Measurements from ENCODE around the gene CTNNB1. TPM values are rescaled to one million over a fixed set of nuclear protein-coding genes. Genes with fewer than 3 reads are reported as not detected.
A peak's percentile ranks its signal among the peaks of the same experiment; 100 is the strongest.

The CTNNB1 gene
- total RNA-seq, 2 donors from 2014 or later = 161 to 177 TPM

DNA sequence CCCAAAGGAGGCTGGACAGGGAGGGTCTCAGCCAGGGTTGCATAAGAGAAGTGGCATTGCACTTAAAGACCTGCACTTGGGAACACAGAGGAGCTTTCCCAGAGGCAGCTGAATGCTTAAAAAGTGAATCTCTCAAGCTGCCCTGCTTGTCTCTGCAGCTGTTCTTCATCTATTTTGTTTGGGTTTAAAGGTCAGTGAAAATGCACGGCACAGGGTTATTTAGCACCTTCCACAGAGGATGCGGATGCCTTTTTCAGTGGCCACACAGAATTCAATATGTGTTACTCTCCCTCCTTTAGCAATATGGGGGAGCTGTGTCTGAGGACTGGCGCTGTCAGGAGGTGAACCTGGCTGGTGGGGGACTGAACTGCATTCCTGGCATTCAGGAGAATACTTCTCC, 22.7 kb upstream of the CTNNB1 start:
- Mint-ChIP-seq H3K27me3 (peaks cover 50% of the 10 kb centered on the region), H3K27ac (no peak overlapping the region), H3K4me1 (no peaks in the 10 kb centered on the region), H3K36me3 (ENCODE audit: low read depth) (no peaks in the 10 kb centered on the region), H3K4me3 (no peak overlapping the region)
- no peak for ATAC-seq
- H3K9me3 ChIP-seq (ENCODE audit: control insufficient read depth, low read length, poor library complexity, severe bottlenecking) = no peaks in the 10 kb centered on the region
- no peak for DNase-seq

GRCh38 chr3:41178576-41178975, 20.7 kb upstream of the CTNNB1 start:
- Mint-ChIP-seq H3K36me3 (ENCODE audit: low read depth) (peaks cover 2% of the 10 kb centered on the region), H3K4me3 (no peak overlapping the region), H3K27ac (no peak overlapping the region), H3K27me3 (peaks cover 40% of the 10 kb centered on the region), H3K4me1 (no peaks in the 10 kb centered on the region)
- ATAC-seq (no peak), DNase-seq (no peak)
- no peaks in the 10 kb centered on the region for H3K9me3 ChIP-seq (ENCODE audit: control insufficient read depth, low read length, poor library complexity, severe bottlenecking)

GRCh38 chr3:41180396-41180795, 18.9 kb upstream of the CTNNB1 start:
- no peaks in the 10 kb centered on the region for H3K9me3 ChIP-seq (ENCODE audit: control insufficient read depth, low read length, poor library complexity, severe bottlenecking)
- no peak overlapping the region for H3K4me3 Mint-ChIP-seq
- no peak overlapping the region for H3K27ac Mint-ChIP-seq
- H3K27me3 Mint-ChIP-seq = peaks cover 40% of the 10 kb centered on the region
- H3K36me3 Mint-ChIP-seq (ENCODE audit: low read depth) = peaks cover 2% of the 10 kb centered on the region
- DNase-seq (no peak), ATAC-seq (no peak)
- no peaks in the 10 kb centered on the region for H3K4me1 Mint-ChIP-seq

- H3K36me3 Mint-ChIP-seq (ENCODE audit: low read depth) = peaks cover 2% of the 10 kb centered on the region
- no peak overlapping the region for H3K4me3 Mint-ChIP-seq
- H3K27me3 Mint-ChIP-seq = peaks cover 29% of the 10 kb centered on the region
- DNase-seq (no peak), ATAC-seq (no peak)
- H3K9me3 ChIP-seq (ENCODE audit: control insufficient read depth, low read length, poor library complexity, severe bottlenecking) = no peaks in the 10 kb centered on the region
- no peak overlapping the region for H3K27ac Mint-ChIP-seq
- no peaks in the 10 kb centered on the region for H3K4me1 Mint-ChIP-seq
Measured at GRCh38 chr3:41182504-41183059, 16.7 kb upstream of the CTNNB1 start.

GRCh38 chr3:41184394-41184793, 14.9 kb upstream of the CTNNB1 start:
- H3K9me3 ChIP-seq (ENCODE audit: control insufficient read depth, low read length, poor library complexity, severe bottlenecking) = no peaks in the 10 kb centered on the region
- no peak for DNase-seq
- Mint-ChIP-seq H3K27me3 (peaks cover 27% of the 10 kb centered on the region), H3K36me3 (ENCODE audit: low read depth) (peaks cover 2% of the 10 kb centered on the region), H3K4me1 (peaks cover 7% of the 10 kb centered on the region), H3K27ac (no peak overlapping the region), H3K4me3 (no peak overlapping the region)
- ATAC-seq = no peak

DNA sequence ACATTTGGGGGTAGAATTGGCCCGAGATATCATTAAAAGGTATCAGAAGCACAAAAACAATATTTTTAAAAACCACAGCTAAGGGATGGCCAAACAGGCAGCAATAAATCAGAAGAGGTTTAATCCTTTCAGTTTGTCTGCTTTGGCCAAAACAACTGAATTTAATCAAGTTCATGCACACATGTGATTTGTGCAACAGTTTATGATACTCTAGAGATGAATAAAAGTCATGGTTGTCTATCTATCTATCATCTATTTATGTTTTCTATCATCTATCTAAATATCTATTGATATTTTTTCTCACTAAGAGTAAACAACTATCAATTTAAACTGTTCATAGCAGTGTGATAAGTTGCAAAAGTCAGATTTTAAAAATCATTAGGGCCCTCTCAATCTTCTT, 13.0 kb upstream of the CTNNB1 start:
- Mint-ChIP-seq H3K27ac (no peak overlapping the region), H3K36me3 (ENCODE audit: low read depth) (peaks cover 2% of the 10 kb centered on the region), H3K4me3 (no peak overlapping the region), H3K27me3 (peaks cover 10% of the 10 kb centered on the region), H3K4me1 (peaks cover 7% of the 10 kb centered on the region)
- no peaks in the 10 kb centered on the region for H3K9me3 ChIP-seq (ENCODE audit: control insufficient read depth, low read length, poor library complexity, severe bottlenecking)
- DNase-seq = no peak
- no peak for ATAC-seq

DNA sequence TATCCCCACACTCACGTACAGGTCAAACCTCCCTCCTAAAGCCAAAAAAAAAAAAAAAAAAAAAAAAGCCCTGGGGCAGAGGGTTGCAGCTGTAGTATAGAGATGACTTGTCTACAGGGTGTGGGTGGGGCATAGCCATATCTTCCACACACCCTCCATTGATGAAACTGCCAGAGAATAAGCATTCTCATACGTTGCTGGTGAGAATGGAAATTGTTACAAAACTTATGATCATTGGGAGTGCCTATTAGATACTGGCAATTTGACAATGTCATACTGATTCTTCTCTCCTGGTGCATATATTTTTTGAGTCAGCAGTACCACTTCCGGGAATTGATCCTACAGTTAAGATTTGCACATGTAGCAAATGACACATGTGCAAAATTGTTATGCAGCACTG, 11.0 kb upstream of the CTNNB1 start:
- no peak overlapping the region for H3K27ac Mint-ChIP-seq
- H3K4me3 Mint-ChIP-seq = no peak overlapping the region
- no peaks in the 10 kb centered on the region for H3K27me3 Mint-ChIP-seq
- H3K36me3 Mint-ChIP-seq (ENCODE audit: low read depth) = no peaks in the 10 kb centered on the region
- peaks cover 7% of the 10 kb centered on the region for H3K4me1 Mint-ChIP-seq
- H3K9me3 ChIP-seq (ENCODE audit: control insufficient read depth, low read length, poor library complexity, severe bottlenecking) = no peaks in the 10 kb centered on the region
- ATAC-seq (no peak), DNase-seq (no peak)

DNA sequence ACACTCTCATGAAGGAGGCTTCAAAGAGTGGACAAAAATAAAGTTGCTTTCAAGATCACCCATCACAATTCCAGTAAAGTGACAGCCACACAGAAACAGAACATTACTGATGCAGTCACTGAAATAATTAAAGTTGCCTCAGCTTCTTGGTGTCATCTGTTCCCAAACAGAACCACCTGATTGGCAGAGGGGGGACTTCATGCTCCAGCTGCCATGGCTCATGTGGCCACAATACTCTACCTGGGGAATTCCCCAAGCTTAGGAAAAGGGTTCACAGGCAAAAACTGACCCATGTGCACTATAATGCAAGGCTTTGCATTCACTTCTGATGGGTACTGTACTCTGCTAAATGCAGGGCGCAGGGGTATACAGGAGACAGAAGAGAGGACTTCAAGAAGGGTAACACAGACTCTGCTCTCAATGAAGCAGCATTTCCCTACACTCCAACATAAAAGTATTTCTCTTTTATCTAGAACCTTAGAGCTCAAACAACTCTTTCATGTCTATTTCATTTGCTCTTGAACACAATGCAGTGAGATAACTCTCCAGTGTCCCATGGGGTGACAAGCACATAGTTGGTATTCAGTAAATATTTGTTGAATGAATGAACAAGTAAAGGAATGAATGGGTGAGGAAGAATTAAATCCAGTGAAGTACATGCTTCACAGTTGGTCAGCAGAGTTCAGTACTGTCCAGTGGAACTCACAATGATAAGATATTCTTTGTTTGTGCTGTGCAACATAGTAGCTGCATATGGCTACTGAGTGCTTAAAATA, 8.6 kb upstream of the CTNNB1 start:
- ATAC-seq = peak; percentile 53
- H3K27ac Mint-ChIP-seq = no peak overlapping the region
- H3K27me3 Mint-ChIP-seq = no peaks in the 10 kb centered on the region
- no peak for DNase-seq
- no peak overlapping the region for H3K4me3 Mint-ChIP-seq
- no peaks in the 10 kb centered on the region for H3K36me3 Mint-ChIP-seq (ENCODE audit: low read depth)
- H3K4me1 Mint-ChIP-seq = peaks cover 7% of the 10 kb centered on the region
- H3K9me3 ChIP-seq (ENCODE audit: control insufficient read depth, low read length, poor library complexity, severe bottlenecking) = no peaks in the 10 kb centered on the region

DNA sequence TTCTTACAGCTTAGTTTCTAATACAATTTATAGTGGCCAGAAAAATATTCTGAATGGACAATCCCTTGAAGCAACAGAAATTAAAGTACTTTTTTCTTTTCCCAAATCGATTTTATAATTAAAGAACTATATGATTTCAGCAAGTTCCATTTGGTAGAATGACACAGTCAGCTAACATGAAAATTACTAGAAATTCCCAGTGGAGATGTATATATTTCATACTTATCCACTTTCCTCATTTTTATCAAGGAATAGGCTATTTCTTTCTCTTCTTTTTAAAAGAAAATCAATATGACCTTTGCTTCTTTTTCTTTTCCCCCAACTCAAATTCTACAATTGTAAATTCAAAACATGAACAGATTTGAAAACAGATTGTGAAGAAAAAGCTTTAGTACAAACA, 6.4 kb upstream of the CTNNB1 start:
- H3K4me1 Mint-ChIP-seq = peaks cover 5% of the 10 kb centered on the region
- no peak overlapping the region for H3K27ac Mint-ChIP-seq
- no peaks in the 10 kb centered on the region for H3K27me3 Mint-ChIP-seq
- no peaks in the 10 kb centered on the region for H3K36me3 Mint-ChIP-seq (ENCODE audit: low read depth)
- H3K4me3 Mint-ChIP-seq = no peak overlapping the region
- ATAC-seq (no peak), DNase-seq (no peak)
- H3K9me3 ChIP-seq (ENCODE audit: control insufficient read depth, low read length, poor library complexity, severe bottlenecking) = no peaks in the 10 kb centered on the region

DNA sequence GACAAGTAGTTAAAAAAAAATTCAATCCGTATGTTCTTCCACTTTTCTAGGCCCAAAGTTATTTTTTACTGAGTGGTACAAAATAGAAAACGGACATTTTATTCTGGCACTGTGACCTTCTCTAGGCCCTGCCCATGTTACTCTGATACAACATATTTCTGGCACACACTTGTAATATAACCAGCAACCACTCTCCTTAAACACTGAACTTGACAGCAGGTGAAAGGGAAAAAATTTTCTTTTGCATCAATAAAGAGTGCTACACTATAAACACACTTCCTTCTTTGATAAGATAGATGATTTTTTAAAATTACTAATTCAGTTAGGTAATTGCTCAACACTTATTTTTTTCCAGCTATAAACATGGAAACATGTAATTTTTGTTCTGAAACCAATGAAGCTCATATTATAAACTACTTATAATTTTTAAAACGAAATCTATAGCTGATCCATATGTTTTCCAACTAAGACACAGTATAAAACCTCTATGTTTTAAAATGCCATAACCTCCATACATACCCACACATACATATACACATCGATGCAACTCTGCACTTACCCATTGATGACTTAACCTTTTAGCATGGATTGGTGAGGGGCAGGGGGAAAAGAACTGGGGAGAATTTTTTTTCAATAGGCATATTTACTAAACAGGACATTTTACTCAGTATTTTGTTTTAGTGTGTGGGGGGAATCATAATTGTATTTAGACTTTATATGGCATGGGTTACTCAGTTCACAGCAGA, 5.3 kb upstream of the CTNNB1 start:
- no peak for DNase-seq
- no peak for ATAC-seq
- Mint-ChIP-seq H3K27me3 (no peaks in the 10 kb centered on the region), H3K4me3 (no peak overlapping the region), H3K27ac (no peak overlapping the region), H3K4me1 (peaks cover 2% of the 10 kb centered on the region), H3K36me3 (ENCODE audit: low read depth) (no peaks in the 10 kb centered on the region)
- H3K9me3 ChIP-seq (ENCODE audit: control insufficient read depth, low read length, poor library complexity, severe bottlenecking) = no peaks in the 10 kb centered on the region

DNA sequence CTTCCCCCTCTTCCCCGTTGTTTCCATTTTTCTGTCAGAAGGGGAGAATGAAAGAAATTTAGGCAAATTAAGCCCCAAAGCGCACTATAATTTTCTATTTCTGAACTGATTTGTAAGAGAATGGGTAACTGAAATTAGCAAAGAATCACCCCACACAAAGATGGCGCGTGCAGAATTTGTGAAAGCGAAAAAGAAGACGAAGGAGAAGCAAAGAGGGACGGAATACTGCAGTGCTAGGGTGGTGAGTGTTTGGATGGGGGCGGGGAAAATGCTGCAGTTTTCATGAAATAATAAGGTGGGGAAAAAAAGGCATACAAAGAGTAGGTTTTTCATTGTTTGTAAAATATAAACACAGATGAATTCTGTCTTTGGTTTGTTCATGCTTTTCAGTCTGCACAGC, 4.6 kb upstream of the CTNNB1 start:
- Mint-ChIP-seq H3K27ac (no peak overlapping the region), H3K27me3 (no peaks in the 10 kb centered on the region), H3K36me3 (ENCODE audit: low read depth) (peaks cover 2% of the 10 kb centered on the region), H3K4me3 (no peak overlapping the region), H3K4me1 (peaks cover 5% of the 10 kb centered on the region)
- ATAC-seq (no peak), DNase-seq (no peak)
- no peaks in the 10 kb centered on the region for H3K9me3 ChIP-seq (ENCODE audit: control insufficient read depth, low read length, poor library complexity, severe bottlenecking)

DNA sequence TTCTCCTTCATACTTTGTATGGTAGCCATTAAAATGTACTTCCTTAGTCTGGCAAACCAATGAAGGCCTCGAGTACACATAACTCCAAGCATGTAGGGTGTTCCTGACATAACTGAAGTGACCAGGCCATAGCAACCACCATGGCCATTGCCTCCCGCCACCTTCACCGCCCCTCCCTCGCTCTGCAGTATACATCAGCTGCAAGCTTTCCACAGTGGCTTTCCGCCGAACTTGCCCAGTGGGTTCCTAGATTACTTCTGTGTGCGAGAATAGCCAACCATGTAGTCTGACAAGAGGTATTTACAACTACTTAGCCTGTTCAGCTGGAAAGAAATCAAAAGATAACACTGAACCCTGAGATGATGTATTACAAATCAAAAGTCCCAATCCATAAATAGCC, 3.4 kb upstream of the CTNNB1 start:
- Mint-ChIP-seq H3K27ac (no peak overlapping the region), H3K4me3 (no peak overlapping the region), H3K27me3 (no peaks in the 10 kb centered on the region), H3K4me1 (peaks cover 12% of the 10 kb centered on the region), H3K36me3 (ENCODE audit: low read depth) (peaks cover 2% of the 10 kb centered on the region)
- ATAC-seq = no peak
- no peaks in the 10 kb centered on the region for H3K9me3 ChIP-seq (ENCODE audit: control insufficient read depth, low read length, poor library complexity, severe bottlenecking)
- DNase-seq = no peak

DNA sequence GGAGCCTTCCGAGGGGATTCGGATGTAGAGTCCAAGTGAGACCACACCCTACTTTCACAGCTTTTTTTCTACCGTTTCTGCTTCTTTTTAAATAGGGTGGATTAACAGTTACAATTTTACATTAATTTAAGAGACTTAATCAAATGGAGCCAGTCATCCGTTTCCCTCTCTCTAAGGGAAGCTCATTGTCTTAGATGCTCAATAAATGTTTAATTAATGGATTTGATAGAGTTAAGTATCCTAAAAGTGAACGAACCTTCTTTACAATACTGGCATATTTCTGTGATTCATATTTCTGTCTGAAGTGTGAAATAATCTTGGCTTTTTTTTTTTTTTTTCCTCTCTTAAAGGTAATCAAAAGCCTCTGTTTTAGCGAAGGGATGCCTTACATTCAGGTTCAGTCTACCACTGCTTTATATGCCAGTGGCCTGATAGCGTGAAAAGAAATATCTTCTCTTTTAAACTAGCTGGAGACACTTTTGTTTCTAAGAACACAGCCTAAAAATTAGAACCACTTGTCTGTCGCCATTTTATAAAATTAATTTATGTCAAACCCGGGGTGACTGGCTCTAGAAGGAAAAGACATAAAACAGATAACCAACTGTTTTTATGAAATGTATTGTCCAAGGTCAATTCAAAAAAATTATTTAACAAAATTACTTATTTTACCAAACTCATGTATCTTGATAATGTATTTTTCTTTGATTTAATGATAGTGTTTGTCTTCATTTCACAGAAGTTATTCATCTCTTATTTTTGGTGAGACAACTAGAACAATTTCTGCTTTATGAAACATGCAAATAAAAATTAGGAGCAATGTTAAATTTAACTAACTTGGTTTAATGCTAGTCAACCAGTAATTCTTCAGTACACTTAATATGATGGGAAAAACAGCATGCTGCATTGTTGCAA, 2.5 kb upstream of the CTNNB1 start:
- H3K27ac Mint-ChIP-seq = no peak overlapping the region
- ATAC-seq (no peak), DNase-seq (no peak)
- no peaks in the 10 kb centered on the region for H3K9me3 ChIP-seq (ENCODE audit: control insufficient read depth, low read length, poor library complexity, severe bottlenecking)
- no peak overlapping the region for H3K4me3 Mint-ChIP-seq
- no peaks in the 10 kb centered on the region for H3K27me3 Mint-ChIP-seq
- peaks cover 18% of the 10 kb centered on the region for H3K4me1 Mint-ChIP-seq
- H3K36me3 Mint-ChIP-seq (ENCODE audit: low read depth) = peaks cover 2% of the 10 kb centered on the region

Data from T-helper 17 cell (primary cell).